DND-41 (cell line): ENCODE results near the gene IQCC.

Experiments used
- ATAC-seq: fragments of 200-7000 bp; cut with Tn5 transposase; 3 replicates; pipeline ENCODE4 v1.9.1; 2021; ENCODE audit warnings: low read depth; ENCODE audit not compliant: insufficient read depth
- DNase-seq: peaks from one replicate; pipeline ENCODE4 v3.0.0-alpha.2; 2020
- H2AFZ ChIP-seq: 2 replicates; pipeline ENCODE4 v1.6.0; 2012; ENCODE audit warnings: low read depth, low read length
- H3K27ac ChIP-seq: 2 replicates; pipeline ENCODE4 v1.5.1; 2012; ENCODE audit warnings: low read length, inconsistent platforms
- H3K27me3 ChIP-seq: fragments of 200-600 bp; sonication (generic); 2 replicates; pipeline ENCODE4 v1.6.0; 2012; ENCODE audit warnings: low read length, mild to moderate bottlenecking, inconsistent platforms; ENCODE audit not compliant: insufficient read depth, poor library complexity
- H3K36me3 ChIP-seq: 2 replicates; pipeline ENCODE4 v1.5.1; 2012; ENCODE audit warnings: low read length, inconsistent platforms; ENCODE audit not compliant: insufficient read depth
- H3K4me1 ChIP-seq: 2 replicates; pipeline ENCODE4 v1.5.1; 2012; ENCODE audit warnings: mild to moderate bottlenecking, low read length; ENCODE audit not compliant: insufficient read depth
- H3K4me2 ChIP-seq: 2 replicates; pipeline ENCODE4 v1.6.0; 2012; ENCODE audit warnings: mild to moderate bottlenecking, moderate library complexity, low read length, inconsistent platforms; ENCODE audit not compliant: insufficient read depth
- H3K4me3 ChIP-seq, 2 experiments: fragments of 200-600 bp in 1 of 2; shearing (Covaris generic) in 1 of 2; 2 replicates each; pipeline ENCODE4 v1.5.1; 2012 to 2016; ENCODE audit warnings: inconsistent platforms in 2 of 2, low read length in 2 of 2, mild to moderate bottlenecking in 2 of 2, low read depth in 1 of 2, moderate library complexity in 1 of 2
- H3K79me2 ChIP-seq: 2 replicates; pipeline ENCODE4 v1.6.0; 2012; ENCODE audit warnings: low read length, inconsistent platforms; ENCODE audit not compliant: insufficient read depth
- H3K9ac ChIP-seq: 2 replicates; pipeline ENCODE4 v1.6.0; 2012; ENCODE audit warnings: low read depth, mild to moderate bottlenecking, inconsistent platforms, low read length, moderate library complexity
- H3K9me3 ChIP-seq: 2 replicates; pipeline ENCODE4 v1.5.1; 2012; ENCODE audit warnings: low read length, moderate library complexity, mild to moderate bottlenecking, inconsistent platforms; ENCODE audit not compliant: insufficient read depth, severe bottlenecking
- H4K20me1 ChIP-seq: 2 replicates; pipeline ENCODE4 v1.6.0; 2012; ENCODE audit warnings: low read length; ENCODE audit not compliant: insufficient read depth
- CTCF ChIP-seq: IDR thresholded peaks from 2 replicates; pipeline ENCODE4 v1.5.1; 2012; ENCODE audit warnings: borderline replicate concordance, low read length, moderate library complexity, mild to moderate bottlenecking; ENCODE audit not compliant: poor library complexity, severe bottlenecking; ENCODE audit errors: extremely low read depth
- EZH2 ChIP-seq: IDR thresholded peaks from 3 replicates; pipeline ENCODE4 v1.6.1; 2012; ENCODE audit warnings: borderline replicate concordance, low read depth, mild to moderate bottlenecking, moderate library complexity, low read length, inconsistent platforms; ENCODE audit not compliant: severe bottlenecking

IQCC gene

GRCh38 chr1:32239337-32239736 lies 33.9 kb downstream of the IQCC start:
- H4K20me1 ChIP-seq = no peaks in the 10 kb centered on the region
- no peak for TF ChIP-seq EZH2
- no peak for TF ChIP-seq CTCF
- DNase-seq (no peak), ATAC-seq (no peak)
- no peak overlapping the region for H3K4me3 ChIP-seq
- H3K27me3 ChIP-seq = no peaks in the 10 kb centered on the region
- H3K9ac ChIP-seq = no peak overlapping the region
- H3K4me1 ChIP-seq = no peaks in the 10 kb centered on the region
- H2AFZ ChIP-seq = no peak overlapping the region
- H3K9me3 ChIP-seq = no peaks in the 10 kb centered on the region
- 0 out of 2 replicates have a peak overlapping the region, but pooled peaks have one; percentile 32 for H3K27ac ChIP-seq
- H3K4me2 ChIP-seq = no peak overlapping the region
- H3K36me3 ChIP-seq = no peaks in the 10 kb centered on the region
- H3K79me2 ChIP-seq = no peaks in the 10 kb centered on the region

GRCh38 chr1:32239790-32240139 lies 34.3 kb downstream of the IQCC start:
- H3K36me3 ChIP-seq = no peaks in the 10 kb centered on the region
- no peak overlapping the region for H2AFZ ChIP-seq
- no peak overlapping the region for H3K4me3 ChIP-seq
- ATAC-seq = no peak
- no peak for TF ChIP-seq EZH2
- no peak for TF ChIP-seq CTCF
- H3K9ac ChIP-seq = no peak overlapping the region
- no peak overlapping the region for H3K4me2 ChIP-seq
- no peak for DNase-seq
- no peaks in the 10 kb centered on the region for H3K4me1 ChIP-seq
- no peaks in the 10 kb centered on the region for H3K27me3 ChIP-seq
- no peak overlapping the region for H3K27ac ChIP-seq
- H3K9me3 ChIP-seq = no peaks in the 10 kb centered on the region
- H3K79me2 ChIP-seq = no peaks in the 10 kb centered on the region
- H4K20me1 ChIP-seq = no peaks in the 10 kb centered on the region

- no peak for DNase-seq
- Histone ChIP-seq H3K9ac (no peak overlapping the region), H3K27me3 (no peaks in the 10 kb centered on the region), H3K27ac (no peak overlapping the region), H3K9me3 (no peaks in the 10 kb centered on the region), H3K4me3 (no peak overlapping the region), H2AFZ (no peak overlapping the region), H3K36me3 (no peaks in the 10 kb centered on the region), H3K79me2 (no peaks in the 10 kb centered on the region), H4K20me1 (no peaks in the 10 kb centered on the region), H3K4me2 (no peak overlapping the region), H3K4me1 (no peaks in the 10 kb centered on the region)
- ATAC-seq = no peak
- no peak for TF ChIP-seq EZH2
- no peak for TF ChIP-seq CTCF
Measured at GRCh38 chr1:32240140-32240951, 34.9 kb downstream of the IQCC start.
